ENCODE measurements around the gene C3orf18.
A peak's percentile ranks its signal among the peaks of the same experiment; 100 is the strongest.

Gene C3orf18

DNA sequence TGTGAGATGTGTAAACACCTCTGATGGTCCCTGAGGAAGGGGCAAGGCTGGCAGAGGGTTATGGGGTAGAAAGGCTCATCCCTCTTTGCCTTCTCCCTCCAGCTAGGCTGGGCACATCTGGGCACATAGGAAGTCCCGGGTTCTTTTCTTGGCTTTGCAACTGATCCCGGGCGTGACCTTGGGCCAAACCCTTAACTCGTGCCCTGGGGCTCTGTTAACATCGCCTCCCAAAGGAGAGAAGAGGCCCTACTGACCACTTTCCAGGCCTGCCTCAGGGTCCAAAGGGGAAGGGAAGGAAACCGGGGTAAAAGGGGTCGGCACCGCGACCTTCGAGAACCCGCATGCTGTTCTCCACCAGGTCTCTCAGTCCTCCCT, 549 bp downstream of the C3orf18 start:
- POLR2A ChIA-PET = interaction anchor here (0.6 to 1.1 kb wide), 3 partner anchors 35 to 1488 kb away, joined by 3 to 5 read pairs (median 3); partner anchors contain the start of genes HYAL3 and NAA80

DNA sequence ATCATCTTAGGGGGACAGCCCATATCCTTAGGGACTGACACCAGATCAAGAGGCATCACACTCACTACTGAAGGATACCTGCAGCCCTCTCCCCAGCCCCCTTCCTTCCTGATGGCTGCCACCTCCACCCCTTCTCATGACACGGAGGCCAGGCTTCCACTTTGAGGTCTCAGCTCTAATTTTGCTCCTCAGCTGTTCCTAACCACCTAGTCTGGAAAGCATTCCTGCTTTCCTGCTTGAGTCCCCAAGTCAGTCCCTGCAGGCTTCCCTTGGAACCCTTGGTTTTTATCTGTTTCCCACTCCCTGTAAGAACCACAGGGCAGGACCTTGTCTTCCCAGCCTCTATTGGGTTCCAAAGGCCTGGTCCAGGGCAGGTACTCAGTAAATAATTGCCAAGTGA, 3.2 kb downstream of the C3orf18 start:
- ChIA-PET POLR2A (no interaction called here), CTCF (interaction anchor here (19.9 to 26.0 kb wide), 2 partner anchors 21 to 50 kb away, joined by 333 to 819 read pairs; partner anchors contain the start of genes CISH and MAPKAPK3)
- H3K4me3 ChIP-seq (ENCODE audit: low read depth, low read length) = no peak overlapping the region
- no peak for TF ChIP-seq CTCF (IDR thresholded peaks at IDR 0.05; ENCODE audit: insufficient read depth, low read length, missing control alignments)
- DNase-seq (ENCODE audit: low read depth, low spot score) = no peak

More for the DNA sequence above, 549 bp downstream of the C3orf18 start:
- CTCF ChIA-PET = interaction anchor here (0.9 to 26.0 kb wide), 9 partner anchors 10 to 823 kb away, joined by 3 to 819 read pairs (median 6); partner anchors contain the start of genes CISH, MAPKAPK3 and RBM15B
- TF ChIP-seq CTCF (IDR thresholded peaks at IDR 0.05; ENCODE audit: insufficient read depth, low read length, missing control alignments) = no peak
- DNase-seq (ENCODE audit: low read depth, low spot score) = no peak
- H3K4me3 ChIP-seq (ENCODE audit: low read depth, low read length) = peak overlapping the region; percentile 61

- no peak overlapping the region for H3K4me3 ChIP-seq (ENCODE audit: low read depth, low read length)
- ChIA-PET POLR2A (no interaction called here), CTCF (interaction anchor here (19.9 to 26.0 kb wide), 2 partner anchors 21 to 50 kb away, joined by 333 to 819 read pairs; partner anchors contain the start of genes CISH and MAPKAPK3)
- DNase-seq (ENCODE audit: low read depth, low spot score) = no peak
- no peak for TF ChIP-seq CTCF (IDR thresholded peaks at IDR 0.05; ENCODE audit: insufficient read depth, low read length, missing control alignments)
Measured at GRCh38 chr3:50563867-50564266, 3.7 kb downstream of the C3orf18 start.

- H3K4me3 ChIP-seq (ENCODE audit: low read depth, low read length) = no peak overlapping the region
- peak; percentile 0 for TF ChIP-seq CTCF (IDR thresholded peaks at IDR 0.05; ENCODE audit: insufficient read depth, low read length, missing control alignments)
- POLR2A ChIA-PET = no interaction called here
- CTCF ChIA-PET = interaction anchor here (19.9 to 26.0 kb wide), 2 partner anchors 20 to 51 kb away, joined by 333 to 819 read pairs; partner anchors contain the start of genes CISH and MAPKAPK3
- DNase-seq (ENCODE audit: low read depth, low spot score) = no peak
Measured at GRCh38 chr3:50562861-50563260, 4.7 kb downstream of the C3orf18 start.

DNA sequence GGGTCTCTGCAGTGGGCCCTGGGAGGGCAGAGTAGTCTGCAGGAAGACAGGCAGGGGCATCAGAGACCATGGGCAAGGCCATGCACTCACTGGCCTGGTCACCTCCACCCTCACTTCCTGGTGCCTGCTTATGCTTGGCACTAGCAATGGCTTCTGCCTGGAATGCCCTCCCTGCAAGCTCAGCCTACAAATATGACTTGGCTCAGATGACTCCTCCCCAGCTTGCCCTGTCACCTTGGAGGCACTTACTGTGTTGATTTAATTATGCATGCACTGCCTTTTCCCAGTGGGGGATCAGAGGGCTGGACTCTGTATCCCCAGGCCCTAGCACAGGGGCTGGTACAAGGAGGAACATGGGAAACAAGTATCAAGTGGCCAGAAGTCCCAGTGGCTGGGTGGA, 7.8 kb downstream of the C3orf18 start:
- no peak for DNase-seq (ENCODE audit: low read depth, low spot score)
- ChIA-PET CTCF (interaction anchor here (1.5 to 26.0 kb wide), 3 partner anchors 17 to 55 kb away, joined by 3 to 819 read pairs (median 333); partner anchors contain the start of genes CISH and MAPKAPK3), POLR2A (interaction anchor here (0.9 kb wide), 1 partner anchor 10 kb away, joined by 3 read pairs; the partner anchor contains the start of gene HEMK1)
- TF ChIP-seq CTCF (IDR thresholded peaks at IDR 0.05; ENCODE audit: insufficient read depth, low read length, missing control alignments) = no peak
- no peak overlapping the region for H3K4me3 ChIP-seq (ENCODE audit: low read depth, low read length)

DNA sequence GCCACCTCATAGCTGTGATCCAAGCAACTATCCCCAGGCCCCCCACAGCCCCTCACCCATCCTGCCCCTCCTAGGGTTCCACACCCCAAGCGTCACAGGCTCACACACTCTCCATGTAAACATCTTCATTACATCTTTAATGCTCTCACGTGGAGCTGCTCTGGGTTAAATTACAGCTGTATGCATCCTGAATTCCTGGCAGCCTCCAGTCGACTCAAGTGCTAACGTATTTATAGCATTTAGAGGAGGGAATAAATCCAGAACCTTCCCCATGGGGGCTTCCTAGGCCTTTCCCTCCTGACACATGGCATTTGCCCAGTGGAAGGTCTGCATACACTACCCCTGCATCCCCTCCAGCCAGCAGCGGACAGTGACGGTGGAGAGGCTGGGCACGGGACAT, 9.6 kb downstream of the C3orf18 start:
- CTCF ChIA-PET = interaction anchor here (1.5 to 19.9 kb wide), 2 partner anchors 15 to 53 kb away, joined by 4 to 333 read pairs; no protein-coding TSS in a partner anchor
- DNase-seq (ENCODE audit: low read depth, low spot score) = no peak
- POLR2A ChIA-PET = no interaction called here
- no peak overlapping the region for H3K4me3 ChIP-seq (ENCODE audit: low read depth, low read length)
- TF ChIP-seq CTCF (IDR thresholded peaks at IDR 0.05; ENCODE audit: insufficient read depth, low read length, missing control alignments) = no peak
